NCI-H1417 (cell line): ENCODE measurements around the gene LAD1.

Experiments
- DNase-seq, 3 experiments: peaks; one replicate each; lab custom pipeline; 2025; lab: John Stamatoyannopoulos, UW

The LAD1 gene

GRCh38 chr1:201418461-201418860 lies 19.3 kb upstream of the LAD1 start:
- DNase-seq = no peak

DNA sequence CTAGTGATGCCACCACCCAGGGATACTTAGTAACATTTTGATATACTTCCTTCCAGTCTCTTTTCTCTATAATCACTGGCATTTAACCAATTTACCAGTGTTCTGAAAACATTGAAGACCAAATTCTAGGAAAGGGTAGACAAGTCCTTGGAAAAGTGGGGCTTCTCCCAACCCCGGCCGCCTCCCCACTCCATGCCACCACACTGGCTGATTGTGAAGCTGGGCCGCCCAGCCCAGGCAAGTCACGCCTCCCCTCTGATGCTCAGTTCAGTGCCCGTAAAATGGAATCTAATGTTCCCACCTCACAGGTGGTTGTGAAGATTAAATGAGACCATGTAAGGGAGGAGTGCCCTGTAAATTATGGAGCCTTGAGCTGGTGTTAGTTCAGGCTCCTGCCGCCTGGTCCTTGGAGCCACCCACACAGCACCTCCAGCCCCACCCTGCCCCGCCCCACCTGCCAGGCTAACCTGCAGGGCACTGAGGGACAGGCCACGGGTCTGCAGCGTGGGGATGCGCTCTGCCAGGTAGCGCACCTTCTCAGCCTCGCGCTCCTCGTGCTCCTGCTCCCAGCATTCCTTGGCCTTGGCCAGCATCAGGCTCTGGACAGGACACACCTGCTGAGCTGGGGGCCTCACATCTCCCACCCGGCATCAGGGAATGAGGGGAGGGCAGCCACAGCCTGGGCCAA lies 15.1 kb upstream of the LAD1 start:
- DNase-seq = no peak

DNA sequence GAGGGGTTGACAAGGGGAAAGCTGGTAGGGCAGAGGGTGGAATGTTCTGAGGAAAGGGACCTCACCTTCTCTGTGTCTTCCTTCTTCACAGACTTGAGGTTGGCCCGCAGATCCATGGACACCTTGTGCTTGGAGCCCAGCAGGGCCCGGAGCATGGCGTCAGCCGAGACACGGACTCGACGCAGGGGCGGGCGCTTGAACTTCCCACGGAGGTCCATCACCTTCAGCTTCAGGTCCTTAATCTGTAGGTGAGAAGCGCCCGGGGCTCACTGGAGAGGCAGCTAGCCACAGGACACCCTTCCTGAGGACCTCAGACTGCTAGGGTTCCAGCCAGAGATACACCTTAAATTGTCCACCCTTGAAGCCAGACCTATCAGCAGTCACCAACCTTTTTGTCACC lies 12.2 kb upstream of the LAD1 start:
- DNase-seq = no peak

DNA sequence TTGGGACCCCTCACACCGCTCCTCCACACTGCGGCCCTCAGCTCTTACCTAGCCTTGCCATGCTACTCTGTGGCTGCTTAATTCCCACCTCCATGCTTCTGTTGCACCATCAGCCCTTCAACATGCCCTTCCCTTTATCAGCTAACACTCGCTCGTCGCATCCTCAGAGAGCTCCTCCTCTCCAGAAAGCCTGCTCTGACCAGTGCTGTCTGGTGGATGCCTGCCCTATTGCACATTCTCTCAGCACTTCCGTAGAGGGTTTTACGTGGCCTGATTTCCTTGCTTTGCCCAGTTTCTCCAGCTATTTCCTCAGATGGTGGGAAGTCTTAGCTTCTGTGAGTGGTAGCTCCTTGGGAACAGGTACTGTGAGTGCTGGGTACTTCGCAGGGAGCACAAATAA lies 10.3 kb upstream of the LAD1 start:
- no peak for DNase-seq

DNA sequence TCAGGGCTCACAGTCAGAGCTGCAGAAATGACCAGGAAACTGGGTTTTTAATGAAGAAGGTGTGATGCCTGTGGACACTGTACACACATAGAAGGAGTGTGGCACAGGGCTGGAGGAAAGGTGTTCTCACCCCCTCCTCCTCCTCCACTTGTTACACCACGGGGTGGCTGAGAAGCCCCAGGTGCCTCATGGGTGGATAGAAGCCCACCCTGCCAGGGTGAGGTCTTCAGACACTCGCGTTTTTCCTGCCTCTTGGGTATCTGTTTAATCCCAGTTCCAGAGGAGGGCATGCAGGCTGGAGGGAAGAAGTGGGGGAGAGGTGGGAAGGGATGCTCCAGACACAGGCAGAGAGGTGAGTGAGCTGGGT lies 9.7 kb upstream of the LAD1 start:
- no peak for DNase-seq

DNA sequence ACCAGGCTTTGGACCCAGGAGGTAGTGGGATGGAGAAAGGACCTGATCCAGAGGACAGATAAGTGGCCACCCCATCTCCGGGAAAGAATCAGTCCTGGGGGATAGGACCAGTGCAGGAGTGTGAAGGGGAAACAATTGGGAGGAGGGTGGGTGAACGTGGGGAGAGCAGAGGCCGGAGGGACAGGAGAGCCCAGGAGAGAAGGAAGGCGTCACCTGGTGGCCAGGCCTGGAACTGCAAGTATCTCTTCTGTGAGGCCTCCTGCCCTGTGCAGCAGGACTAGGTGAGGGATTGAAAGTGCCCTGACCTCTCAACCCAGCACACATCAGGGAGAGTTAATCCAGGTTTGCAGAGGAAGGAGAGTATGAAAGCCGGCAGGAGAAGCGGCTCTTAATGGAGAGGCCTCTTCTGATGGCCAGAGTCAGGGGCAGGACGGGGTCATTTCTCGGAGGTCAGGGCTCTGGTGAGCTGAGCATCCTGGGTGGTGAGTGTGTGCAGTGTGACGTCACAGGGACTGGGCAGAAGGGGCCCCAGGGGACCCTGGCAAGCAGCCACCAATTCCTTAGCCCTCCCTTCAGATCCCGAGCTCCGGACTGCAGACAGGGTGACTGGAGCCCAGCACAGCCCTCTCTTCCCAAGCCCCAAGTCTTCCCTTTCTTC lies 9.2 kb upstream of the LAD1 start:
- DNase-seq = peak; percentile 57 to 79 (median 59)

GRCh38 chr1:201406831-201407406 lies 7.8 kb upstream of the LAD1 start:
- no peak for DNase-seq

GRCh38 chr1:201405484-201405831 lies 6.3 kb upstream of the LAD1 start:
- DNase-seq = no peak

DNA sequence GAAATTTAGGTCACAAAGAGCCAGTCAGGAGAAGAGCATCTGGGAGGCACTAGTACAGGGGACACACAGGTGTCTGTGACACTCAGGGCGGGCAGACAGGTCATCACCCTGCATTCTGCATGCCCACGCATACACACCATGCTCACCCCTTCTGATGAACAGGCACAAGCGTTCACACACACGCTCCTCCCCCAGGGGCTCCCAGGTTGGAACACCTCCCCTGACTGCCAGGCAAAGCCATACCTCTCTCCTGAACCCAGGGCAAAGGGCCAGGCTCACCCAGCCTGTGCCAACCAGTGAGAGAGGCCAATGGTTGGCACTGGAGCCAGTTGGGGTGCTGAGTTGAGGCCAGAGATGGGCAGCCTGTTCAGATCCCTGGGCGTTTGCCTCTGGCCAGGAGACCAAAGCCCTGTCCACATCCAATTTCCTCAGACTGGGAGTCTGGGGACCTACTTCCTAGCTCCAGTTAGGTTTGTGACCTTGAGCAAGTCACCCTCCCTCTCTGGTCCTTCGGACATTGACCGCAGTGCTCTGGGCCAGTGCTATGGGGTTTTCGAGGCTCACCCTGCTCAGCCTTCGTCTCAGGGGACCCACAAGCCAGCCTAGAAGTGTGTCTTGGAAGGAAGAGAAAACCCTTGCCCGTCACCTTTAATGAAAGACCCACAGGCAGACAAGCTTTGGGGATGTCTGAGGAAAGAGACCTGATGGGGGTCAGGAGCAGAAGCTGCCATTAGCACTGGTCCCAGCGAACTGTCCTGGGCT lies 5.8 kb upstream of the LAD1 start:
- no peak for DNase-seq

GRCh38 chr1:201404055-201404454 lies 4.9 kb upstream of the LAD1 start:
- no peak for DNase-seq

DNA sequence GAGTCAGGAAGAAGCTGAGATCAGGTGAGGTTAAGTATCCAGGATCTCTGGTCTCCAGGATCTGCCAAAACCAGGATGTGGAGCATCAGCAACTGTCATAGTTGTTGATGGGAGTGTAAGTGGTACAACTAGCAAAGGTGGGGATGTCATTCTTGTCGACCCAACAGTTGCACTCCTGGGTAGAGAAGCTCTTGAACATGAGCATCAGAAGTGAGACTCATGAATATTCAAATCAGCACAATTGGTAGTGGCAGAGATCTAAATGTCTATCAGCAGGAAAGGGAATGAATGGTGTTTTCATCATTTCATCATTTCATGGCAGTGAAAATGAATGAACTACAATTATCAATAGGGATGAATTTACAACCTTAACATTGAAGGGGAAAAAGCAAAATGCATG lies 4.2 kb upstream of the LAD1 start:
- no peak for DNase-seq

DNA sequence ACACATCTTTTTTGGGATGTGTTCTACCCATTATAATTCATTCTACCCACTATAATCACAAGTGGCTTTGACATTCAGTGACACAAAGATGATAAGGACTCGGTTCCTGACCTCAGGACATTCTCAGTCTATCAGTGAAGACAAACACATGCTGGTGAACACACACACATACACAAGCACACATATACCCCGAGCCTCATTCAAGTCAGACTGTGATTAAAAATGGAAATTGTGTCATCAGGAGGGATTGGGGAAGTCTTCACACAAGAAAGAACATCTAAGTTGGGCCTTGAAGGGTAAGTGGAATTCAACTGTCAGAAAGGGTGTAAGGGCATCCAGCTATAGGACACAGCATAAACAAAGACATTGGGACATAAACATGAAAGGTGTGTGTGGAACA lies 2.6 kb upstream of the LAD1 start:
- DNase-seq = no peak

DNA sequence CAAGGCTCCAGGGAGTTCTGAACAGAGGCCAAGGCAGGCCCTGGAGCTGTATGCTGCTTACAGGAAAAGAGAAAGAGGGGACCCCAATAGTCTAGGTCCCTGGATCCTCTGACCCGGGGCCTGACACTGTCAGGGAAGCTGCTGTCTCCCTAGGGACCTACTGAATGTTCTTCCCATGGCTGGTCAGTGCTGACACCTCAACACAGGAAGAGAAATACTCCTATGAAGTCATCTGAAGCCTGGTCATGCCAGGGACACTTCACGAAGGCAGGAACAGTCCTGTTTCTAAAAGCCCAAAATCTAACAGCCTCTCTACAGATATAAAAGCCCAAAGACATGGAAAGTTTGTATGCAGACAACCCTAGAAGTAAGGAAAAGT lies 1.7 kb upstream of the LAD1 start:
- no peak for DNase-seq

GRCh38 chr1:201400212-201400851 lies 1.2 kb upstream of the LAD1 start:
- no peak for DNase-seq

DNA sequence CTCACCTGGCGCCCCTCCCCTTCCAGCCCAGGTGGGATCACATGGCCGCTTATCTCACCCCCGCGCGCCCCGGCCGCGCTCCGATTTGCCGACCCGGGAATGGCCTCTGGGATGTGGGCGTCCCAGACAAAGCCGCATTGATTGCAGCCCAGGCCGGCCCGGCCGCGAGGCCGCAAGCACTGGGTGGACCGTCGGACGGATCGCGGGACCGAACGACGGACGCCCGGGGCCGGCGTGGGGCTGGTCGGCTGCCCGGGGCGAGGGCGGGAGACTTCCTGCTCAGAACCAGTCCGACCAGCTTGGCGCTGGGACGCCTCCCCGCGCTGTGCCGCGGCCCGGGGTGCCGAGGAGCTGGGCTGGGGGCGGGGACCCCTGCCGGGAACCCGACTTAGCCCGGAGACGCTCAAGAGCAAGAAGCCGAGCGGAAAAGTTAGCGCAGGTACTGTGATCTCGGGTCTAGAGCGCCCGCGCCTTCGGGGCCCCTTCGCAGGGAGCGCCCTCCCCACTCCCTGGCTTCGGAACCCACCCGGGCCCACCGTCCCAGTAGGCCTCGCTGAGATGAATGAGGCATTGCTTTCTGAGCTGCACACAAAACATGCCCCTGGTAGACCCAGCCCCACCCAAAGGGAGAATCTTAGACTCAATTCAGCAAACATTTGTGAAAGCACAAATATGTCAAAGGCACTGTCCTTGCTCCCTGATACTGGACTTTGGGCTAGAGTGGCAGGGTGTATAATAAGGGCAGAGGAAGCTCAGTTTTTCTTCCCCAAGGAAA lies 415 bp upstream of the LAD1 start:
- DNase-seq = peak in 2 of 3 experiments; percentile 58 to 61

DNA sequence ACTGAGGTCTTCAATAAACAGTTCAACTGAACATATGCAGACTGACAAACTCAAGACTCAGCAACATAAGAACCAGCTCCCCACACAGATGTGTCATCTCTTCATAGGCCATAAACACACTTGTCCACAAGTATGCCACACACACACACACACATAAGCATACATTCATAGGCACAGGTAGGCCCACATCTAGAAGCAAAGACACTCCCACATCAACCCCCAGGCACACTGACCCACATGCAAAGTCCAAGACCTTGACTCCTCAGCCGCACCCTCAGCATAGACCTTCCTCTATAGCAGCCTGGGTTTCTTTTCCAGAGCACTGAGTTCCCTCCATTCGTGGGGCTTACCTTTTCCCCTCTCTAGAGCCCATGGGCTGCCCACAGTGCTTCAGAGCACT lies 1.4 kb downstream of the LAD1 start:
- DNase-seq = no peak

GRCh38 chr1:201396861-201397464 lies 2.2 kb downstream of the LAD1 start:
- peak in 1 of 3 experiments; percentile 17 for DNase-seq

GRCh38 chr1:201395936-201396335 lies 3.2 kb downstream of the LAD1 start:
- no peak for DNase-seq

DNA sequence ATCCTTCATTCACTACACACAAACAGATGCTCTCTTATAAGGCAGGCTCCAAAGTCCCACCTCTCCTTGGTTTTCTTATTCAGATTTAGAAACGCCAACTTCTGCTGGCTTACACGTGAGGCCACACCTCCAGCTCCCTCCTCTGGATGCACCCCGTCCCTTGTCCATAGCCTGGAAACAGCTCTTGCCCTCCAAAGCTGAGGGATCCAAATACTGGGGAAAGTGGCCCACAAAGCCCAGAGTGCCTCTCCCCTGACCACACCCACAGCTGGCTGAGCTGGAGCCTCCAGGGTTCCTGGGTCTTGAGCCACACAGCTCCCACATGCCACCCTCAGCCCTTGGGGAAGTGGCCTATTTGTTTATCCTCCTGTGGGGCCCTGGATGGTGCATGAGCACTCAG lies 4.5 kb downstream of the LAD1 start:
- DNase-seq = no peak

DNA sequence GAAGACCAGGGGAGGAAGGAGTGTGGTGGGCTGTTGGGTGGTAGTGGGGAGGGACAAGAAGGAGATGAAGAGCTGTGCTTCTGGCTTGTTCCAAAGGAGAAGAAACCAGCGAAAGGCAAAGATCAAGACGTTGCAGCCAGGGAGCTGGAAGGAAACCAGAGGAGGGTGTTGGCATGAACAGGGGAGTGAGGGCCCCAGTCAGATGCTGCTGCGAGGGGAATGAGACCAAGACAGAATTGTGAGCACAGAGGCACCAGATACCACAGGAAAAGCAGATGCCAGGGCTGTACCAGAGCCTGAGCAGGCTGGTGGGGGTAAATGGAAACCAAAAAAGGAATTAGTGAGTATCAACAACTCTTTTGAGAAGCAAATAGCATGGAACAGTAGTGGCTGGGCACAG lies 6.0 kb downstream of the LAD1 start:
- no peak for DNase-seq
